ENCODE results near the gene STAT5B. TPM values are rescaled to one million over a fixed set of nuclear protein-coding genes. Genes with fewer than 3 reads are reported as not detected.

Gene STAT5B
- total and polyA plus RNA-seq, 2 of the 13 experiments (the other 11 are each of a cell fraction or from before 2014, with no cell fraction given), result 21.0 to 42.8 TPM

GRCh38 chr17:42322382-42323267 lies 46.4 kb upstream of the STAT5B start (continued):
- TF ChIP-seq ZFP91 (CRISPR knock-in tag; IDR thresholded peaks at IDR 0.05; ENCODE audit: borderline replicate concordance), result peak; percentile 56
- 0 out of 2 replicates have a peak, but pooled peaks have one; percentile 63 for TF ChIP-seq ZNF567 (CRISPR knock-in tag; IDR thresholded peaks at IDR 0.05; ENCODE audit: borderline replicate concordance)
- peak; percentile 50; the same call in 1 of the 2 replicates for TF ChIP-seq STAT6 (CRISPR knock-in tag; IDR thresholded peaks at IDR 0.05; ENCODE audit: borderline replicate concordance)
- no peak for TF ChIP-seq ZNF224 (CRISPR knock-in tag; IDR thresholded peaks at IDR 0.05)
- TF ChIP-seq ZFP1 (CRISPR knock-in tag; IDR thresholded peaks at IDR 0.05), result peak; percentile 78; the same call in 1 of the 2 replicates
- no peak for TF ChIP-seq IRX3 (CRISPR knock-in tag; IDR thresholded peaks at IDR 0.05; ENCODE audit: borderline replicate concordance, low read depth)
- no peak for TF ChIP-seq ATRX (CRISPR knock-in tag; IDR thresholded peaks at IDR 0.05; ENCODE audit: borderline replicate concordance)
- TF ChIP-seq ZKSCAN1 (IDR thresholded peaks at IDR 0.05; ENCODE audit: low read length), result peak; percentile 41; the same call in 1 of the 2 replicates
- TF ChIP-seq, protein P1, sequence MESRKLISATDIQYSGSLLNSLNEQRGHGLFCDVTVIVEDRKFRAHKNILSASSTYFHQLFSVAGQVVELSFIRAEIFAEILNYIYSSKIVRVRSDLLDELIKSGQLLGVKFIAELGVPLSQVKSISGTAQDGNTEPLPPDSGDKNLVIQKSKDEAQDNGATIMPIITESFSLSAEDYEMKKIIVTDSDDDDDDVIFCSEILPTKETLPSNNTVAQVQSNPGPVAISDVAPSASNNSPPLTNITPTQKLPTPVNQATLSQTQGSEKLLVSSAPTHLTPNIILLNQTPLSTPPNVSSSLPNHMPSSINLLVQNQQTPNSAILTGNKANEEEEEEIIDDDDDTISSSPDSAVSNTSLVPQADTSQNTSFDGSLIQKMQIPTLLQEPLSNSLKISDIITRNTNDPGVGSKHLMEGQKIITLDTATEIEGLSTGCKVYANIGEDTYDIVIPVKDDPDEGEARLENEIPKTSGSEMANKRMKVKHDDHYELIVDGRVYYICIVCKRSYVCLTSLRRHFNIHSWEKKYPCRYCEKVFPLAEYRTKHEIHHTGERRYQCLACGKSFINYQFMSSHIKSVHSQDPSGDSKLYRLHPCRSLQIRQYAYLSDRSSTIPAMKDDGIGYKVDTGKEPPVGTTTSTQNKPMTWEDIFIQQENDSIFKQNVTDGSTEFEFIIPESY (CRISPR knock-in tag; IDR thresholded peaks at IDR 0.05), result peak; percentile 97
- peak; percentile 43; the same call in 1 of the 2 replicates for TF ChIP-seq HOXA5 (CRISPR knock-in tag; IDR thresholded peaks at IDR 0.05)
- TF ChIP-seq EP300 (IDR thresholded peaks at IDR 0.05; ENCODE audit: low read depth in 2 of 2, low read length in 2 of 2), result 0 out of 4 replicates have a peak, but pooled peaks of 1 of the 2 experiments have one; percentile 27
- no peak for TF ChIP-seq EP300 (CRISPR knock-in tag; IDR thresholded peaks at IDR 0.05; ENCODE audit: borderline replicate concordance)
- TF ChIP-seq ZBTB38 (CRISPR knock-in tag; IDR thresholded peaks at IDR 0.05), result peak; percentile 85; the same call in 1 of the 2 replicates
- TF ChIP-seq NCOA2 (CRISPR knock-in tag; IDR thresholded peaks at IDR 0.05), result peak; percentile 64
